ENCODE data around the gene IGF1R.

DNA sequence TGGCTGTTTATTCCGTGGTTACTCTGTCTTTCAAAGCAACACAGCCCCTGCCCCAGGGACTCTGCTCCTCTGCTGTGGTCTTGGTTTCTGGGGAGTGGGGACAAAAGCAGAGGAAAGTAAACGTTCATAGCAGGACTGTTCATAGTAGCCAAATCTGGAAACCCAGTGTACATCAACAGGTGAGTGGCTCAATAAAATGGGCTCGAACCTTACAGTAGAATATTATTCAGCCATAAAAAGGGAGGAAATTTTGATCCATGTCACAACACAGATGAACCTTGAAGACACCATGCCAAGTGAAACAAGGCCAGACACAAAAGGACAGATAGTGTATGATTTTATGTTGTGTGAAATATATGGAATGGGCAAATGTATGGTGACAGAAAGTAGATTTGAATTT lies 269.1 kb downstream of the IGF1R start:
- TF ChIP-seq POLR2A (IDR thresholded peaks at IDR 0.05), result no peak
- TF ChIP-seq, protein P1, sequence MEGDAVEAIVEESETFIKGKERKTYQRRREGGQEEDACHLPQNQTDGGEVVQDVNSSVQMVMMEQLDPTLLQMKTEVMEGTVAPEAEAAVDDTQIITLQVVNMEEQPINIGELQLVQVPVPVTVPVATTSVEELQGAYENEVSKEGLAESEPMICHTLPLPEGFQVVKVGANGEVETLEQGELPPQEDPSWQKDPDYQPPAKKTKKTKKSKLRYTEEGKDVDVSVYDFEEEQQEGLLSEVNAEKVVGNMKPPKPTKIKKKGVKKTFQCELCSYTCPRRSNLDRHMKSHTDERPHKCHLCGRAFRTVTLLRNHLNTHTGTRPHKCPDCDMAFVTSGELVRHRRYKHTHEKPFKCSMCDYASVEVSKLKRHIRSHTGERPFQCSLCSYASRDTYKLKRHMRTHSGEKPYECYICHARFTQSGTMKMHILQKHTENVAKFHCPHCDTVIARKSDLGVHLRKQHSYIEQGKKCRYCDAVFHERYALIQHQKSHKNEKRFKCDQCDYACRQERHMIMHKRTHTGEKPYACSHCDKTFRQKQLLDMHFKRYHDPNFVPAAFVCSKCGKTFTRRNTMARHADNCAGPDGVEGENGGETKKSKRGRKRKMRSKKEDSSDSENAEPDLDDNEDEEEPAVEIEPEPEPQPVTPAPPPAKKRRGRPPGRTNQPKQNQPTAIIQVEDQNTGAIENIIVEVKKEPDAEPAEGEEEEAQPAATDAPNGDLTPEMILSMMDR (IDR thresholded peaks at IDR 0.05), result no peak
